ENCODE results near the gene DAAM2. TPM values are rescaled to one million over a fixed set of nuclear protein-coding genes. Genes with fewer than 3 reads are reported as not detected.
A peak's percentile ranks its signal among the peaks of the same experiment; 100 is the strongest.

Gene DAAM2
- total RNA-seq, 6 experiments from 2014 or later, result 2.2 to 9.0 (median 8.0) TPM

DNA sequence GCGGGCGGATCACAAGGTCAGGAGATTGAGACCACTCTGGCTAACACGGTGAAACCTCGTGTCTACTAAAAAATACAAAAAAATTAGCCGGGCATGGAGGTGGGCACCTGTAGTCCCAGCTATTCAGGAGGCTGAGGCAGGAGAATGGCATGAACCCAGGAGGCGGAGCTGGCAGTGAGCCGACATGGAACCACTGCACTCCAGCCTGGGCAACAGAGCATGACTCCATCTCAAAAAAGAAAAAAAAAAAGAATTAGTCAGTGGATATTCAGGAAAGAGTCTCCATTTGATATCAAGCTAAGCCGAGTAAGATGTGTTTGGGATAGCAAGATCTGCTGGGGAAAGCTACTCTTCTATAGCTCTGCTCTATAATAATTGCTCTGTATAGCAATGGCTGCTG lies 101.1 kb downstream of the DAAM2 start:
- Mint-ChIP-seq H3K4me1 (ENCODE audit: low read depth) (peaks cover 14% of the 10 kb centered on the region), H3K27me3 (ENCODE audit: insufficient read depth) (no peaks in the 10 kb centered on the region; the same call in 1 of the 2 replicates), H3K4me3 (no peak overlapping the region), H3K27ac (no peak overlapping the region), H3K36me3 (ENCODE audit: low read depth) (no peaks in the 10 kb centered on the region), H3K9me3 (no peaks in the 10 kb centered on the region)
- no peak for TF ChIP-seq CTCF (IDR thresholded peaks at IDR 0.05)
- DNase-seq, result no peak

- Mint-ChIP-seq H3K9me3 (no peaks in the 10 kb centered on the region), H3K4me3 (no peak overlapping the region), H3K27me3 (ENCODE audit: insufficient read depth) (peaks cover 6% of the 10 kb centered on the region), H3K4me1 (ENCODE audit: low read depth) (peaks cover 13% of the 10 kb centered on the region), H3K27ac (no peak overlapping the region), H3K36me3 (ENCODE audit: low read depth) (no peaks in the 10 kb centered on the region)
- no peak for TF ChIP-seq CTCF (IDR thresholded peaks at IDR 0.05)
- no peak for DNase-seq
These were observed 104.5 kb downstream of the DAAM2 start for GRCh38 chr6:39896701-39897100.

- H3K27me3 Mint-ChIP-seq (ENCODE audit: insufficient read depth), result peaks cover 6% of the 10 kb centered on the region
- no peak overlapping the region for H3K27ac Mint-ChIP-seq
- no peak for DNase-seq
- H3K4me1 Mint-ChIP-seq (ENCODE audit: low read depth), result peaks cover 7% of the 10 kb centered on the region
- no peaks in the 10 kb centered on the region for H3K9me3 Mint-ChIP-seq
- no peak for TF ChIP-seq CTCF (IDR thresholded peaks at IDR 0.05)
- no peak overlapping the region for H3K4me3 Mint-ChIP-seq
- H3K36me3 Mint-ChIP-seq (ENCODE audit: low read depth), result no peaks in the 10 kb centered on the region
These were observed 105.5 kb downstream of the DAAM2 start for GRCh38 chr6:39897698-39898097.

DNA sequence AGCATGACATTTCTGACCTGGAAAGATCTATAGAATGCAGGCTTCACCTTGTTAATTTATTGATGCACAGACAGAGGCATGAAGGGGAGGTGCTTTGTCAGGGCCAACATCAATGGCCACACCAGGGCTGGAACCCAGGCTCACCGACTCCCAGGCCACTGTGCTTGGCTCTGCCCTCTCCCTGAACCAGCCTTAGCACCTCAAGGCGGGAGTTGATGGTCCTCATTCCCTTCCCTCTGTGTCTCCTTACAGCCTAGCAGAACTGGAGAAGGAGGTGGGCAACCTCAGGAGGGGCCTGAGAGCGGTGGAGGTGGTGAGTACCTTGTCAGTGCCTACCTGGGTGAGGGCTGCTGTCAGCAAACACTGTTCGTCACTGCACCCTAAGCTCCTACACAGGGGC lies 106.4 kb downstream of the DAAM2 start:
- H3K27ac Mint-ChIP-seq, result no peak overlapping the region
- H3K27me3 Mint-ChIP-seq (ENCODE audit: insufficient read depth), result peaks cover 6% of the 10 kb centered on the region
- no peaks in the 10 kb centered on the region for H3K9me3 Mint-ChIP-seq
- peaks cover 7% of the 10 kb centered on the region for H3K4me1 Mint-ChIP-seq (ENCODE audit: low read depth)
- no peak for DNase-seq
- no peak for TF ChIP-seq CTCF (IDR thresholded peaks at IDR 0.05)
- H3K36me3 Mint-ChIP-seq (ENCODE audit: low read depth), result no peaks in the 10 kb centered on the region
- H3K4me3 Mint-ChIP-seq, result no peak overlapping the region

DNA sequence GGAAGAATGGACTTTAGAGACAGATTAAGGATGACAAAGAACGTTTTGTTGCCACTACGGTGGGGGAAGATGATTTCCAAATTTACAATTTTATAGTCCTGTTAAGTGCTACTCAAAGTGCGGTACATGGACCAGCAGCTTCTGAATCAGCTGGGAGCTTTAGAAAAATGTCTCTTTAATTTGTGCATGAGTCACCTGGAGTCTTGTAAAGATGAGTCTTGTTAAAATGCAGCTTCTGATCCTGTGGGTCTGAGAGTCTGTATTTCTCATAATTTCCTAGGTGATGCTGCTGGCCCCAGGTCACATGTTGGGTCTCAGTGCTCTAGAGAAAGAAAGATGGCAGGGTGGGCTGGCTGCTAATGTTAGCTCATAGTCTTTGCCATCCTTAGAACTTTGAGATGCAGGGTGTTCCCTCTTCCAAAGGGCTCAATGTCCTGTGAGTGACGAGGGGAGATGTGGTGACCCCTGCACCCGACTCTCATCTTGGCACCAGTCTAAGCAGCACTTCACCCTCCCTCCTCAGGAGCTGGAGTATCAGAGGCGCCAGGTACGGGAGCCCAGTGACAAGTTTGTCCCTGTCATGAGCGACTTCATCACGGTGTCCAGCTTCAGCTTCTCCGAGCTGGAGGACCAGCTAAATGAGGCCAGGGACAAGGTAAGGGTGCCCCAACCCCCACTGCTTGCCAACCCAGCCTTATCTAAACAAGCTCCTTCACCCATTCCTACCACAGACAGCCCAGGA lies 107.5 kb downstream of the DAAM2 start:
- peaks cover 6% of the 10 kb centered on the region for H3K27me3 Mint-ChIP-seq (ENCODE audit: insufficient read depth)
- peaks cover 7% of the 10 kb centered on the region for H3K4me1 Mint-ChIP-seq (ENCODE audit: low read depth)
- H3K27ac Mint-ChIP-seq, result no peak overlapping the region
- H3K36me3 Mint-ChIP-seq (ENCODE audit: low read depth), result no peaks in the 10 kb centered on the region
- H3K4me3 Mint-ChIP-seq, result no peak overlapping the region
- no peaks in the 10 kb centered on the region for H3K9me3 Mint-ChIP-seq
- peak; percentile 37 for DNase-seq
- no peak for TF ChIP-seq CTCF (IDR thresholded peaks at IDR 0.05)
